Cardiac fibroblast (primary cell): ENCODE results near the gene HMGN1.
A peak's percentile ranks its signal among the peaks of the same experiment; 100 is the strongest.

ENCODE experiments used
- DNase-seq, 2 donors: peaks; one replicate each; pipeline versions ENCODE4 v3.0.0 to v3.0.0-alpha.2; 2010; ENCODE audit warnings: low read depth in 2 of 2
- H3K4me3 ChIP-seq, 2 donors: replicated peaks in 1 of 2; 1 replicate in 1 of 2; 2 replicates in 1 of 2; pipeline ENCODE4 v1.5.1; 2011; ENCODE audit warnings: low read depth in 2 of 2, low read length in 2 of 2, mild to moderate bottlenecking in 2 of 2, moderate library complexity in 1 of 2
- TF ChIP-seq, protein P1 (sequence below): IDR thresholded peaks from one replicate; pipeline ENCODE4 v1.5.1; 2011; ENCODE audit warnings: low read depth, mild to moderate bottlenecking, low read length, inconsistent platforms

Gene HMGN1

DNA sequence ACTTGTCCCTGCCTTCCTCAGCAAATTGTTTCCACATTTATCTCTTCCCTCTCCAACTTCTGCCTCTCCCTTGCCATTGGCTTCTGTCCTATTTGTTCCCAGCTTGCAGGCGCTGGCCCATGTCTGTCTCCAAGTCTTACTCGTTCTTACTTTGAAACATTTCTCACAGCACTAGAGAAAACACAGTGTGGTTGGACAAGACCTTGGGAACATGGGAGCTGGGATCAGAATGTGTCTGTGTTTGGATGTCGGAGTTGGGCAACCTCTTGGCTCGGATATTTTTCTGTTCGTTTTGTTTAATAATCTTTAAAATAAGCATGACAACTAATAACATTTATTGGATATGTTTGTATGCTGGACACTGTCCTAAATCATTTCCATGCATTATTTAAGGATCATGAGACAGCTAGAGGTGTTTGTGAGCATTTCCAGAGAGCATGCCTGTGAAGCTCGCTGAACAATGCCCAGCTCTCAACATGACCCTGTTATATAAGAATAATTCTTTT, 29.6 kb downstream of the HMGN1 start:
- TF ChIP-seq, protein P1, sequence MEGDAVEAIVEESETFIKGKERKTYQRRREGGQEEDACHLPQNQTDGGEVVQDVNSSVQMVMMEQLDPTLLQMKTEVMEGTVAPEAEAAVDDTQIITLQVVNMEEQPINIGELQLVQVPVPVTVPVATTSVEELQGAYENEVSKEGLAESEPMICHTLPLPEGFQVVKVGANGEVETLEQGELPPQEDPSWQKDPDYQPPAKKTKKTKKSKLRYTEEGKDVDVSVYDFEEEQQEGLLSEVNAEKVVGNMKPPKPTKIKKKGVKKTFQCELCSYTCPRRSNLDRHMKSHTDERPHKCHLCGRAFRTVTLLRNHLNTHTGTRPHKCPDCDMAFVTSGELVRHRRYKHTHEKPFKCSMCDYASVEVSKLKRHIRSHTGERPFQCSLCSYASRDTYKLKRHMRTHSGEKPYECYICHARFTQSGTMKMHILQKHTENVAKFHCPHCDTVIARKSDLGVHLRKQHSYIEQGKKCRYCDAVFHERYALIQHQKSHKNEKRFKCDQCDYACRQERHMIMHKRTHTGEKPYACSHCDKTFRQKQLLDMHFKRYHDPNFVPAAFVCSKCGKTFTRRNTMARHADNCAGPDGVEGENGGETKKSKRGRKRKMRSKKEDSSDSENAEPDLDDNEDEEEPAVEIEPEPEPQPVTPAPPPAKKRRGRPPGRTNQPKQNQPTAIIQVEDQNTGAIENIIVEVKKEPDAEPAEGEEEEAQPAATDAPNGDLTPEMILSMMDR = no peak
- peak in 1 of 2 donors; percentile 68 for DNase-seq

DNA sequence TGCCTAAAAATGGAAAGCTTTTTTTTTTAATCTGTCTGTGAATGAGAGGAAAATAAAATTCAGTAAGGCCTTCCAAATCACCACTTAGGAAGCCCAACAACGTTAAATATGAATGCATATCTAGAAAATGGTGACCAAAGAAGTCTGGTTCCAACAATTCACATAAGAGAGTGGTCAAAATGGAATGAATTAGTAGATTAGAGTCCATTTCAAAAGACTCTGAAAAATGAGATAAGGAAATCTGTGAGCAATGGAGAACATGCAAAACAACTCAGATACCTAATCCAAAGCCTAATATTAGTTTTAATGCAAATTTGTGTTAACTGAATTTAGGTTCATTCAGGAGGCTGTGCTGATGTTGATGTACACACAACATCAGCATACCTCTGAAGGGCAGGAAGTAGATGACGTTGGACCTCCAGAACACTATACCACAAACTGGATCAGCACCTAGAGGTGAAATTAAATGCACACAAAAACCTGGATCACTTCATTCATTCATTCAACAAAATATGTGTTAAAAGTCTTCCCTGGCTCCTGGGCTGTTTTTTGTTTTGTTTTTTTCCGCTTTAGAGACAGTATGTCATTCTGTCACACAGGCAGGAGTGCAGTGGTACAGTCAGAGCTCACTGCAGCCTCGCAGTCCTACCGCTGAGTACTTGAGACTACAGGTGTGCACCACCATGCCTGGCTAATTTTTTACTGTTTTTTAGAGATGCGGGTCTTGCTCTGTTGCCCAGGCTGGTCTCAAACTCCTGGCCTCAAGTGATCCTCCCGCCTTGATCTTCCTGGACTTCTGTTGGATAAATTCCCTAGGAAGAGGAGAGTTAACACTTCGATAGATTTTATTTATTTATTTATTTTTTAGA, 30.6 kb downstream of the HMGN1 start:
- TF ChIP-seq, protein P1 = no peak
- DNase-seq = peak in 1 of 2 donors; percentile 15
- no peak overlapping the region for H3K4me3 ChIP-seq

More for the DNA sequence above, 29.6 kb downstream of the HMGN1 start:
- H3K4me3 ChIP-seq = no peak overlapping the region

DNA sequence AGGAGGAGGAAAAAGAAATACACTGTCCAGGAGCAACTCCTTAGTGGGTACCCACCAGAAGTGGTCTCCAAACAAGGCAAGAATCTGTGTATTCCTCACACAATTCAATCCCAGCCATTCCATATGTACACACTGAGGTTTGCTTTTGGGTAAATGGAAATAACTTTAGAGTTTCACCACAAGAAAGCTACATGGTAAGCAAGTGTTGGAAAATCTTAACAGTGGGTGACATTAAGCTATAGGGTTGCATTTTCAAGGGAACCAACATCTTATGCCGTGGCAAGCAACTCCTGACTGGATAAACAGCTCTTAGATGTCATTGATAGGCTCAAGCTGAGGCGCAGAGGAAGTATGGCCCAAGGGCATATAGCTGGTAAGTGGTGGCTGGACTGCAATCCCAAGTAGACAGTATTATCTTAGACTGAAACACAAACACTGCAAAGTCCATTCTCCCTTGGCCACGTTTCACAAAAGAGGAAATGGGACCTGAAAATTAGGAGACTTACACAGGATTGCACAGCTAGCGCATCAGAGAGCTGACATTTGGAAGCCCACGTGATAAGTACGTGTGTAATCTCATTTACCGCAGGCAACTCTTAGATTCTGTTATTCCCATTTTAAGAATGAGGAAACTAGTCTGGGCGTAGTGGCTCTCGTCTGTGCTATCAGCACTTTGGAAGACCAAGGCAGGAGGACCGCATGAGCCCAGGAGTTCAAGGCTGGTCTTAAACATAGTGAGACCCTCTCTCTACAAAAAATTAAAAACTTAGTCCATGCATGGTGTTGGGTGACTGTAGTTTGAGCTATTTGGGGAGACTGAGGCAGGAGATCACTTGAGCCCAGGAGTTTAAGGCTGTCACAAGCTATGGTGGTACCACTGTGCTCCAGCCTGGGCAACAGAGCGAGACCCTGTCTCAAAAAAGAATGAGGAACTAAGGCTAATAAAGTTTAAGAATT, 31.5 kb downstream of the HMGN1 start:
- DNase-seq = no peak
- TF ChIP-seq, protein P1 = no peak

DNA sequence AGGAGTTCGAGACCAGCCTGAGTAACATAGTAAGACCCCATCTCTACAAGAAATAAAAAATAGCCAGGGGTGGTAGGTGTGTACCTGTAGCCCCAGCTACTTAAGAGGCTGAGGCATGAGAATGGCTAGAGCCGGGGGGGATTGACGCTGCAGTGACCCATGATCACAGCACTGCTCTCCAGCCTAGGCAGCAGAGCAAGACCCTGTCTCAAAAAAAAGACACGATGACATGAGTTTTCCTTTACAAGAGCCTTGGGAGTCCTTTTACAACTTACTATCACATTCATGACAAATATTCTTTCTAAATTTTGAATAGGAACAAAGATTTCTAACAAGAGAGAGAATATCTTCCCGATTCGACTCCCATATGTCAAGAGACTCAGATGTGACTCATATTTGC, 32.2 kb downstream of the HMGN1 start:
- TF ChIP-seq, protein P1 = no peak
- DNase-seq = no peak
- H3K4me3 ChIP-seq = no peak overlapping the region

More for the DNA sequence above, 31.5 kb downstream of the HMGN1 start:
- no peak overlapping the region for H3K4me3 ChIP-seq

DNA sequence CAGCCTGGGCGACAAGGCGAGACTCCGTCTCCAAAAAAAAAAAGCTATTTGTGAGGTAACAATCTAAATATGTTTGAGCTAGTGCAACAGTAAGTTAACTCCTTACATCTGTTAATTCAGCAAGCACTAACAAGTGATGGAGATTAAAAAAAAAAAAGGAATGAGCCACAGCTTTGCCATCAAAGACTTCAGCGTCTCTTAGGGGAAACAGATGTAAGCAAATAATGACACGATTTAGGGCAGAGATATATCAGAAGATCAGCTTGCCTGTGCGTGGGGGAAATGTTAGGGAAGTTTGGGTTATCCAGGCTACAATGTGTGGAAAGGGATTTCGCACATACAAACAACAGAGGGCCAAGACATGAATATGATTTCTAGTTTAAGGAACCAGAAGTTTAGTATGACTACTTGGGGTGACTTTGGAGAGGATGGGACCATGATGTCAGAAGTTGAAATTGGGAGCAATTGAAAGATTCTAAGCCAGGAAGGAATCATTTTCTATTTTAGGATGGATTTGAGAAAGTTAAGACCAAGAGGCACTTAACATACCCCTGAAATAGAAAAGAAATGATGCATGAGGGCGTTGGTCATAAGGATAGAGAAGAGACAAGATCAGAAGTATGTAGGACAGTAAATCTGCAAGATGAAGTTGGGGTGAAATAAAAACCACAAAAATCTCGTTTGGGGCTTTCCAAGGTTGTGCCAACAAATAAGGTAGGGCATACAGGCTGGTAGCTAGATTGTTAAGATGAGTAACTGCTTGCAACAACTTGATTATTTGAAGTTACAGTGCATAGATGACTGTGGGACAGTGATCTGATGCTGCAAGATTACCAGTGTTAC, 33.1 kb downstream of the HMGN1 start:
- DNase-seq = no peak
- H3K4me3 ChIP-seq = no peak overlapping the region
- TF ChIP-seq, protein P1 = no peak
